Fibroblast of pulmonary artery (primary cell): ENCODE measurements around the gene MTFP1.
"Not testable (repeated sequence)": the region's sequence is repeated elsewhere in the genome, so short reads cannot be mapped to it uniquely, and the experiment has no call there.

Experiments
- DNase-seq: peaks from one replicate; pipeline ENCODE4 v3.0.0-alpha.2; 2010; ENCODE audit warnings: low read depth
- H3K4me3 ChIP-seq: replicated peaks from 2 replicates; pipeline ENCODE4 v1.5.1; 2011; ENCODE audit warnings: low read depth, mild to moderate bottlenecking, control low read depth, low read length, moderate library complexity
- CTCF ChIP-seq: IDR thresholded peaks from 2 replicates; pipeline ENCODE4 v1.5.1; 2011; ENCODE audit warnings: mild to moderate bottlenecking, control low read depth, low read length, inconsistent platforms; ENCODE audit errors: missing control alignments

The MTFP1 gene

GRCh38 chr22:30397656-30398635 is 27.6 kb upstream of the MTFP1 start:
- DNase-seq: no peak
- TF ChIP-seq CTCF: no peak
- H3K4me3 ChIP-seq: peak overlapping the region; percentile 80

GRCh38 chr22:30398685-30399680 is 26.6 kb upstream of the MTFP1 start:
- H3K4me3 ChIP-seq: peak overlapping the region; percentile 80
- no peak for TF ChIP-seq CTCF
- no peak for DNase-seq

GRCh38 chr22:30399718-30400117 is 25.9 kb upstream of the MTFP1 start:
- H3K4me3 ChIP-seq: no peak overlapping the region
- no peak for TF ChIP-seq CTCF
- no peak for DNase-seq

- H3K4me3 ChIP-seq: no peak overlapping the region
- DNase-seq: no peak
- no peak for TF ChIP-seq CTCF
Observed at GRCh38 chr22:30400159-30400558, 25.4 kb upstream of the MTFP1 start.

- not testable (repeated sequence) for H3K4me3 ChIP-seq, DNase-seq
Observed at GRCh38 chr22:30401024-30401423, 24.5 kb upstream of the MTFP1 start.

GRCh38 chr22:30402028-30402765 is 23.4 kb upstream of the MTFP1 start:
- peak overlapping the region; percentile 3 for H3K4me3 ChIP-seq
- DNase-seq: peak; percentile 36
- TF ChIP-seq CTCF: no peak

GRCh38 chr22:30402766-30403104 is 22.8 kb upstream of the MTFP1 start:
- not testable (repeated sequence) for H3K4me3 ChIP-seq, DNase-seq
